Smooth muscle cell (in vitro differentiated cells): ENCODE data around the gene DBN1. TPM values are rescaled to one million over a fixed set of nuclear protein-coding genes. Genes with fewer than 3 reads are reported as not detected.

Source experiments
- DNase-seq: peaks from one replicate; lab custom pipeline; 2025; ENCODE audit not compliant: unreplicated experiment; lab: John Stamatoyannopoulos, UW
- H2AFZ ChIP-seq: fragments of 200-600 bp; sonication (generic); 2 replicates; pipeline ENCODE4 v1.6.0; 2016; ENCODE audit warnings: antibody characterized with exemption, low read depth, mild to moderate bottlenecking
- H3F3A ChIP-seq: fragments of 200-600 bp; sonication (generic); 2 replicates; pipeline ENCODE4 v1.6.0; 2017; ENCODE audit warnings: antibody characterized with exemption, low read depth
- H3K27ac ChIP-seq: fragments of 200-600 bp; sonication (generic); 2 replicates; pipeline ENCODE4 v1.5.1; 2016; ENCODE audit warnings: low read depth, mild to moderate bottlenecking
- H3K27me3 ChIP-seq: fragments of 200-600 bp; sonication (generic); 2 replicates; pipeline ENCODE4 v1.6.1; 2016; ENCODE audit warnings: low read depth, mild to moderate bottlenecking
- H3K36me3 ChIP-seq: fragments of 200-600 bp; sonication (generic); 2 replicates; pipeline ENCODE4 v1.5.1; 2016; ENCODE audit warnings: low read depth
- H3K4me1 ChIP-seq: fragments of 200-600 bp; sonication (generic); 2 replicates; pipeline ENCODE4 v1.5.1; 2016; ENCODE audit warnings: low read depth
- H3K4me2 ChIP-seq: fragments of 200-600 bp; sonication (generic); 2 replicates; pipeline ENCODE4 v1.6.0; 2016; ENCODE audit warnings: mild to moderate bottlenecking
- H3K4me3 ChIP-seq: fragments of 200-600 bp; sonication (generic); 2 replicates; pipeline ENCODE4 v1.5.1; 2016; ENCODE audit warnings: mild to moderate bottlenecking
- H3K79me2 ChIP-seq: fragments of 200-600 bp; sonication (generic); 2 replicates; pipeline ENCODE4 v1.6.0; 2016; ENCODE audit warnings: low read depth, mild to moderate bottlenecking
- H3K9ac ChIP-seq: fragments of 200-600 bp; sonication (generic); 2 replicates; pipeline ENCODE4 v1.6.0; 2016; ENCODE audit warnings: low read depth
- H3K9me3 ChIP-seq: fragments of 200-600 bp; sonication (generic); replicated peaks from 2 replicates; pipeline ENCODE4 v1.5.1; 2016; ENCODE audit warnings: low read depth
- H4K20me1 ChIP-seq: fragments of 200-600 bp; sonication (generic); 2 replicates; pipeline ENCODE4 v1.6.0; 2016; ENCODE audit warnings: low read depth
- WGBS: methylation state at CpG from one replicate; pipeline ENCODE4 v1.1.7; 2016; ENCODE audit warnings: low lambda C conversion rate; 5-methylcytosine and 5-hydroxymethylcytosine counted together
- polyA plus RNA-seq: library from polyadenylated mRNA; unstranded; fragments of >200 nt; fragmentation: Nextera tagmentation; extraction: Ambion mirVana; gene quantifications from 2 replicates; pipeline ENCODE4 v1.2.1, GENCODE V29; 2016
- total RNA-seq: library from RNA; depleted of rRNA; stranded (reverse); fragments of >200 nt; gene quantifications from 2 replicates; pipeline ENCODE4 v1.2.3, GENCODE V29; 2014
- TF ChIP-seq, protein P1 (sequence below): fragments of 200-600 bp; sonication (generic); IDR thresholded peaks from 2 replicates; pipeline ENCODE4 v1.5.1; 2017; ENCODE audit warnings: borderline replicate concordance, mild to moderate bottlenecking, antibody characterized with exemption; ENCODE audit not compliant: insufficient read depth, poor library complexity, severe bottlenecking

DBN1 gene
- total and polyA plus RNA-seq, 2 experiments from 2014 or later: 116 to 202 TPM

- Histone ChIP-seq H3K9ac (peak overlapping the region; percentile 14), H3K4me2 (peak overlapping the region; percentile 83), H3K27me3 (no peaks in the 10 kb centered on the region), H3K79me2 (peaks cover 16% of the 10 kb centered on the region), H3K36me3 (no peaks in the 10 kb centered on the region), H3K9me3 (no peaks in the 10 kb centered on the region), H3F3A (peaks cover 22% of the 10 kb centered on the region), H4K20me1 (peaks cover 13% of the 10 kb centered on the region), H3K4me1 (peaks cover 43% of the 10 kb centered on the region), H3K4me3 (peak overlapping the region; percentile 66), H3K27ac (peak overlapping the region; percentile 27), H2AFZ (no peak overlapping the region)
- WGBS: 14% methylated on average over 36 of the region's 48 CpGs
- TF ChIP-seq, protein P1, sequence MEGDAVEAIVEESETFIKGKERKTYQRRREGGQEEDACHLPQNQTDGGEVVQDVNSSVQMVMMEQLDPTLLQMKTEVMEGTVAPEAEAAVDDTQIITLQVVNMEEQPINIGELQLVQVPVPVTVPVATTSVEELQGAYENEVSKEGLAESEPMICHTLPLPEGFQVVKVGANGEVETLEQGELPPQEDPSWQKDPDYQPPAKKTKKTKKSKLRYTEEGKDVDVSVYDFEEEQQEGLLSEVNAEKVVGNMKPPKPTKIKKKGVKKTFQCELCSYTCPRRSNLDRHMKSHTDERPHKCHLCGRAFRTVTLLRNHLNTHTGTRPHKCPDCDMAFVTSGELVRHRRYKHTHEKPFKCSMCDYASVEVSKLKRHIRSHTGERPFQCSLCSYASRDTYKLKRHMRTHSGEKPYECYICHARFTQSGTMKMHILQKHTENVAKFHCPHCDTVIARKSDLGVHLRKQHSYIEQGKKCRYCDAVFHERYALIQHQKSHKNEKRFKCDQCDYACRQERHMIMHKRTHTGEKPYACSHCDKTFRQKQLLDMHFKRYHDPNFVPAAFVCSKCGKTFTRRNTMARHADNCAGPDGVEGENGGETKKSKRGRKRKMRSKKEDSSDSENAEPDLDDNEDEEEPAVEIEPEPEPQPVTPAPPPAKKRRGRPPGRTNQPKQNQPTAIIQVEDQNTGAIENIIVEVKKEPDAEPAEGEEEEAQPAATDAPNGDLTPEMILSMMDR: no peak
- DNase-seq: no peak
These were observed 24.8 kb upstream of the DBN1 start for GRCh38 chr5:177498013-177498787.

DNA sequence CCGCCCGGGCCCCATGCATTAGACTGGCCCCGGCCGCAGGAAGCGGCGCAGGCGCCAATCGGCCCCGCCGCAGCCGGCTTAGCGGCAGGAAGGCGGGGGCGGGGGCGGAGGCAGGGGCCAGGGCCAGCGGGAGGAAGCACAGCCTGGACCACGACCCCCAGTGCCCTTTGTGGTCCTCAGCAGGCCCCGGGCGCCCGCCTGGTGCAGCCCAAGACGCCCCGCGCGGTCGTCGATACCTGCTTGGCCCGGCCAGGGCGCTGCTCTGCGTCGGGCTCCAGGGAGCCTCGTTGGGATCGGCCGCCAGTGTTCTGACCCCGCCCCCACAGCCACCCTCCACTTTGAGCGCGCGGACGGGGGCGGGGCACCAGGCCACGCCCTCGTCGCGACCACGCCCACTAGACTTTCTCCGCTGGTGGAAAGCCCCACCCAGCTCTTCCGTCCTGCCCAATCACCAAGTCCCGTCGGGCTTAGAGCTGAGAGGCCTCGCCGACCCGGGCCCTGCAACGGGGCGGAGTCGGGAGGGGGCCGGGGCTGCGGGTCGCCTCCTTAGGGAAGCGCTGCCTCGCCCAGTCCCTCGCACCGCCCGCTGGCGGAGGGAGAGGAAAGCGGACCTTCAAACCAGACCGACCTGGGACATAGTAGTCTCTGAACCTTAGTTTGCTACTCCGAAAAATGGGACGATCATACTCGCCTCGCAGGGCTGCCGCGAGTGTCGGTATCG lies 24.0 kb upstream of the DBN1 start, which contains the start of gene PDLIM7:
Gene PDLIM7 (minus strand): TSS at position 313 of the 721 bp plus-strand sequence. CDS start 1,092 bp downstream, outside the sequence.
- DNase-seq: peak; percentile 92
- Histone ChIP-seq H3K4me2 (peak within 1 kb of the TSS; percentile 99), H3K36me3 (no peaks in the 10 kb centered on the region), H3K9me3 (no peaks in the 10 kb centered on the region), H3K4me1 (peaks cover 43% of the 10 kb centered on the region), H3K4me3 (peak within 1 kb of the TSS; percentile 66), H4K20me1 (peaks cover 20% of the 10 kb centered on the region), H3F3A (peaks cover 29% of the 10 kb centered on the region), H3K27ac (peak within 1 kb of the TSS; percentile 96), H3K9ac (peak within 1 kb of the TSS; percentile 90), H3K27me3 (no peaks in the 10 kb centered on the region), H2AFZ (no peak within 1 kb of the TSS), H3K79me2 (peaks cover 23% of the 10 kb centered on the region)
- under 1% methylated on average over 46 of the region's 73 CpGs for WGBS
- TF ChIP-seq, protein P1: peak; percentile 7

DNA sequence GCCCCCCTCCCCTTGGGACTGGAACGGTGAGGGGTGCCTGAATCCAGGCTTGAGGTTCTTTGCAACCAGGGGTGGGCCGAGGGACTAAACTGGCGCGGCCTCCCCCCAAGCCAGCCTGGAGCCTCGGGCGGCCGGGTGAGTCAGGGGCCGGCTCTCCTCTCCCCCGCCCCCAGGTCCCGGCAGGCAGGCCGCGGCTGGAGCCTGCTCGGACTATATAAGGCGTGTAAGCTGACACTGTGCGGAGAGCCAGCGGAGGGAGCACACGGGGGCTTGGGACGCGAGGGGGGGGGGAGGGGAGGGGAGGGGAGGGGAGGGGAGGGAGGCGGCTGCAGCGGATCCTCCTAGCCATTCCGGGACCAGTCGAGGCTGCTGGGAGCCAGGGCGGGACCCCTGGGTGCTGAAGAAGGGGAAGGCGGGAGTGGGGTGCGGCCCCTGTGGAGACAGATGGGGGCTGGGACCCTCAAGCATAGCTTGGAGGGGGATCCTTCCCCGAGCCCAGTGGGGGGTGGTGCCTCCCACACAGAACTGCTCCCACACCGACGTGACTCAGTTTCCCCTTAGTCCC lies 23.4 kb upstream of the DBN1 start:
- no peaks in the 10 kb centered on the region for H3K36me3 ChIP-seq
- peaks cover 29% of the 10 kb centered on the region for H3F3A ChIP-seq
- H3K4me2 ChIP-seq: peak overlapping the region; percentile 99
- DNase-seq: peak; percentile 72
- H4K20me1 ChIP-seq: peaks cover 27% of the 10 kb centered on the region
- WGBS: 0% methylated on average over 9 of the region's 29 CpGs
- H2AFZ ChIP-seq: no peak overlapping the region
- peak overlapping the region; percentile 90 for H3K9ac ChIP-seq
- peak overlapping the region; percentile 96 for H3K27ac ChIP-seq
- no peaks in the 10 kb centered on the region for H3K9me3 ChIP-seq
- peaks cover 43% of the 10 kb centered on the region for H3K4me1 ChIP-seq
- H3K27me3 ChIP-seq: no peaks in the 10 kb centered on the region
- H3K79me2 ChIP-seq: peaks cover 29% of the 10 kb centered on the region
- peak overlapping the region; percentile 66 for H3K4me3 ChIP-seq
- TF ChIP-seq, protein P1: no peak
